Astrocyte (in vitro differentiated cells and primary cell): ENCODE measurements around the gene ARPP21. TPM values are rescaled to one million over a fixed set of nuclear protein-coding genes. Genes with fewer than 3 reads are reported as not detected.
"Not testable (repeated sequence)": the region's sequence is repeated elsewhere in the genome, so short reads cannot be mapped to it uniquely, and the experiment has no call there.

Experiments used
- DNase-seq: peaks from one replicate; pipeline ENCODE4 v3.0.0-alpha.2; 2010; ENCODE audit warnings: low read depth
- FAIRE-seq: peaks from 2 replicates; lab custom pipeline; 2011; peaks lifted over from hg19 to GRCh38; lab: Jason Lieb, UNC
- H2AFZ ChIP-seq: 2 replicates; pipeline ENCODE4 v1.6.0; 2012; ENCODE audit warnings: low read depth, low read length, inconsistent platforms
- H3K27ac ChIP-seq: 2 replicates; pipeline ENCODE4 v1.5.1; 2011; ENCODE audit warnings: low read depth, low read length, inconsistent platforms
- H3K27me3 ChIP-seq: 2 replicates; pipeline ENCODE4 v1.6.0; 2011; ENCODE audit warnings: low read length, inconsistent platforms; ENCODE audit not compliant: insufficient read depth
- H3K36me3 ChIP-seq: 2 replicates; pipeline ENCODE4 v1.5.1; 2011; ENCODE audit warnings: low read length, inconsistent platforms; ENCODE audit not compliant: insufficient read depth
- H3K4me1 ChIP-seq: 2 replicates; pipeline ENCODE4 v1.5.1; 2011; ENCODE audit warnings: low read length, inconsistent platforms; ENCODE audit not compliant: insufficient read depth
- H3K4me2 ChIP-seq: 2 replicates; pipeline ENCODE4 v1.6.0; 2012; ENCODE audit warnings: low read length, inconsistent platforms
- H3K4me3 ChIP-seq: 2 replicates; pipeline ENCODE4 v1.5.1; 2011; ENCODE audit warnings: low read depth, mild to moderate bottlenecking, low read length, inconsistent platforms; ENCODE audit not compliant: insufficient read depth
- H3K79me2 ChIP-seq: 2 replicates; pipeline ENCODE4 v1.6.0; 2012; ENCODE audit warnings: mild to moderate bottlenecking, low read length, inconsistent platforms; ENCODE audit not compliant: insufficient read depth
- H3K9ac ChIP-seq: 2 replicates; pipeline ENCODE4 v1.6.0; 2012; ENCODE audit warnings: mild to moderate bottlenecking, low read length, inconsistent platforms
- H3K9me3 ChIP-seq: 2 replicates; pipeline ENCODE4 v1.5.1; 2012; ENCODE audit warnings: low read depth, mild to moderate bottlenecking, low read length, inconsistent platforms; ENCODE audit not compliant: insufficient read depth
- H4K20me1 ChIP-seq: 2 replicates; pipeline ENCODE4 v1.6.0; 2012; ENCODE audit warnings: low read length, inconsistent platforms; ENCODE audit not compliant: insufficient read depth
- H3K27ac Mint-ChIP-seq: one replicate; pipeline ENCODE4 v1.8.0; 2021; ENCODE audit warnings: mild to moderate bottlenecking, mixed read lengths; ENCODE audit not compliant: unreplicated experiment
- H3K27me3 Mint-ChIP-seq: one replicate; pipeline ENCODE4 v1.8.0; 2021; ENCODE audit warnings: low read depth, mixed read lengths; ENCODE audit not compliant: unreplicated experiment
- H3K36me3 Mint-ChIP-seq: one replicate; pipeline ENCODE4 v1.8.0; 2021; ENCODE audit warnings: low read depth, mixed read lengths; ENCODE audit not compliant: unreplicated experiment
- H3K4me1 Mint-ChIP-seq: one replicate; pipeline ENCODE4 v1.8.0; 2021; ENCODE audit warnings: low read depth, mixed read lengths; ENCODE audit not compliant: unreplicated experiment
- H3K4me3 Mint-ChIP-seq: one replicate; pipeline ENCODE4 v1.8.0; 2021; ENCODE audit warnings: mild to moderate bottlenecking, moderate library complexity, mixed read lengths; ENCODE audit not compliant: unreplicated experiment
- H3K9me3 Mint-ChIP-seq: one replicate; pipeline ENCODE4 v1.8.0; 2021; ENCODE audit warnings: mild to moderate bottlenecking, mixed read lengths; ENCODE audit not compliant: unreplicated experiment
- CTCF ChIP-seq: IDR thresholded peaks from 2 replicates; pipeline ENCODE4 v1.5.1; 2011; ENCODE audit warnings: low read depth, mild to moderate bottlenecking, inconsistent platforms, low read length, moderate library complexity; ENCODE audit not compliant: insufficient read depth
- EZH2 ChIP-seq: IDR thresholded peaks from 2 replicates; pipeline ENCODE4 v1.6.1; 2012; ENCODE audit warnings: mild to moderate bottlenecking, low read length, inconsistent platforms; ENCODE audit not compliant: insufficient read depth
- total RNA-seq: library from RNA; stranded (reverse); gene quantifications from 2 replicates; pipeline ENCODE4 v1.2.1, GENCODE V29; 2021

ARPP21 gene
- total RNA-seq, 1 donor from 2014 or later = 0.45 TPM

- Histone ChIP-seq H3K27ac (no peak overlapping the region), H3K36me3 (no peaks in the 10 kb centered on the region), H3K9ac (no peak overlapping the region), H2AFZ (no peak overlapping the region), H4K20me1 (no peaks in the 10 kb centered on the region), H3K4me1 (no peaks in the 10 kb centered on the region), H3K27me3 (no peaks in the 10 kb centered on the region), H3K79me2 (no peaks in the 10 kb centered on the region), H3K4me3 (no peak overlapping the region), H3K4me2 (no peak overlapping the region), H3K9me3 (no peaks in the 10 kb centered on the region)
- Mint-ChIP-seq H3K27me3 (no peaks in the 10 kb centered on the region), H3K4me1 (no peaks in the 10 kb centered on the region), H3K4me3 (no peak overlapping the region), H3K27ac (no peak overlapping the region), H3K36me3 (no peaks in the 10 kb centered on the region), H3K9me3 (peaks cover 3% of the 10 kb centered on the region)
- TF ChIP-seq CTCF (no peak), EZH2 (no peak)
- no peak for FAIRE-seq
- no peak for DNase-seq
Measured at GRCh38 chr3:35616346-35616745, 23.0 kb upstream of the ARPP21 start.

- Histone ChIP-seq H4K20me1 (no peaks in the 10 kb centered on the region), H3K27me3 (no peaks in the 10 kb centered on the region), H3K36me3 (no peaks in the 10 kb centered on the region), H2AFZ (no peak overlapping the region), H3K4me2 (no peak overlapping the region), H3K9ac (no peak overlapping the region), H3K27ac (no peak overlapping the region), H3K4me1 (no peaks in the 10 kb centered on the region), H3K79me2 (no peaks in the 10 kb centered on the region), H3K9me3 (no peaks in the 10 kb centered on the region), H3K4me3 (no peak overlapping the region)
- H3K4me1 Mint-ChIP-seq = no peaks in the 10 kb centered on the region
- no peaks in the 10 kb centered on the region for H3K9me3 Mint-ChIP-seq
- no peak for TF ChIP-seq EZH2
- no peak for TF ChIP-seq CTCF
- no peaks in the 10 kb centered on the region for H3K36me3 Mint-ChIP-seq
- no peaks in the 10 kb centered on the region for H3K27me3 Mint-ChIP-seq
- FAIRE-seq = no peak
- H3K4me3 Mint-ChIP-seq = no peak overlapping the region
- no peak for DNase-seq
- no peak overlapping the region for H3K27ac Mint-ChIP-seq
Measured at GRCh38 chr3:35617370-35617769, 22.0 kb upstream of the ARPP21 start.

GRCh38 chr3:35620238-35620637 lies 19.1 kb upstream of the ARPP21 start:
- not testable (repeated sequence) for H4K20me1 ChIP-seq, H3K4me2 ChIP-seq, H3K27ac ChIP-seq, H3K9ac ChIP-seq, H3K27me3 ChIP-seq, H3K27me3 Mint-ChIP-seq, H3K4me1 ChIP-seq, H3K36me3 Mint-ChIP-seq, H3K27ac Mint-ChIP-seq, H3K4me3 Mint-ChIP-seq, H3K4me1 Mint-ChIP-seq, H3K79me2 ChIP-seq, H3K4me3 ChIP-seq, FAIRE-seq, H2AFZ ChIP-seq, H3K9me3 ChIP-seq, H3K9me3 Mint-ChIP-seq, DNase-seq, H3K36me3 ChIP-seq
